ENCODE data around the gene PRRC2B. TPM values are rescaled to one million over a fixed set of nuclear protein-coding genes. Genes with fewer than 3 reads are reported as not detected.
"Not testable (repeated sequence)": the region's sequence is repeated elsewhere in the genome, so short reads cannot be mapped to it uniquely, and the experiment has no call there.

The PRRC2B gene
- total RNA-seq = 100 to 1,000 TPM; 136 to 235 (median 186) TPM
- 10 to 100 TPM; 23.3 to 63.1 (median 31.4) TPM for polyA plus RNA-seq
- long read RNA-seq, donor 1, full-length matches to known transcripts = 7 of 18 reads
- long read RNA-seq, donor 1, partial matches to known transcripts = 11 of 18 reads
- long read RNA-seq, donor 1, other reads (novel, unspliced or antisense) = 0 of 18 reads
- long read RNA-seq, donor 2, full-length matches to known transcripts = 3 of 9 reads
- long read RNA-seq, donor 2, partial matches to known transcripts = 6 of 9 reads
- long read RNA-seq, donor 2, other reads (novel, unspliced or antisense) = 0 of 9 reads

- H3K9me3 ChIP-seq = no peaks in the 10 kb centered on the region
- H3K27me3 ChIP-seq (replicated peaks in 1 of 7) = no peaks in the 10 kb centered on the region
- 0 to 2% (median 1%) methylated on average over 16 to 111 of the region's 114 CpGs for WGBS, 5 donors
- no peaks in the 10 kb centered on the region for H3K36me3 ChIP-seq
- TF ChIP-seq, protein P1, sequence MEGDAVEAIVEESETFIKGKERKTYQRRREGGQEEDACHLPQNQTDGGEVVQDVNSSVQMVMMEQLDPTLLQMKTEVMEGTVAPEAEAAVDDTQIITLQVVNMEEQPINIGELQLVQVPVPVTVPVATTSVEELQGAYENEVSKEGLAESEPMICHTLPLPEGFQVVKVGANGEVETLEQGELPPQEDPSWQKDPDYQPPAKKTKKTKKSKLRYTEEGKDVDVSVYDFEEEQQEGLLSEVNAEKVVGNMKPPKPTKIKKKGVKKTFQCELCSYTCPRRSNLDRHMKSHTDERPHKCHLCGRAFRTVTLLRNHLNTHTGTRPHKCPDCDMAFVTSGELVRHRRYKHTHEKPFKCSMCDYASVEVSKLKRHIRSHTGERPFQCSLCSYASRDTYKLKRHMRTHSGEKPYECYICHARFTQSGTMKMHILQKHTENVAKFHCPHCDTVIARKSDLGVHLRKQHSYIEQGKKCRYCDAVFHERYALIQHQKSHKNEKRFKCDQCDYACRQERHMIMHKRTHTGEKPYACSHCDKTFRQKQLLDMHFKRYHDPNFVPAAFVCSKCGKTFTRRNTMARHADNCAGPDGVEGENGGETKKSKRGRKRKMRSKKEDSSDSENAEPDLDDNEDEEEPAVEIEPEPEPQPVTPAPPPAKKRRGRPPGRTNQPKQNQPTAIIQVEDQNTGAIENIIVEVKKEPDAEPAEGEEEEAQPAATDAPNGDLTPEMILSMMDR (IDR thresholded peaks at IDR 0.05 in 8 of 11, conservative IDR thresholded peaks at IDR 0.05 in 3 of 11) = peak in 6 of 11 experiments; percentile 44 to 90 (median 79)
- TF ChIP-seq POLR2AphosphoS5 (IDR thresholded peaks at IDR 0.05) (peak; percentile 74 to 84 (median 82)), POLR2A (IDR thresholded peaks at IDR 0.05) (no peak)
- H3K4me3 ChIP-seq = peak within 1 kb of the TSS; percentile 42 to 94 (median 70)
- DNase-seq = peak; percentile 97
- H3K27ac ChIP-seq = peak within 1 kb of the TSS; percentile 89 to 99 (median 97)
- H3K4me1 ChIP-seq = peaks cover 39 to 54% (median 48%) of the 10 kb centered on the region in 6 donors
- intact Hi-C loops (cut with DNase I; ENCODE audit: low total_unique reads) = no loop called here
Measured at GRCh38 chr9:131393622-131394463, at the start of gene PRRC2B. PRRC2B (plus strand) TSS chr9:131394086; CDS start chr9:131430145, 36,059 bp downstream.

- H3K36me3 ChIP-seq; H3K4me3 ChIP-seq; H3K9me3 ChIP-seq; H3K27ac ChIP-seq; intact Hi-C loops (cut with DNase I; ENCODE audit: low total_unique reads): not testable (repeated sequence)
- DNase-seq = peak; percentile 34
- WGBS, 5 donors = 84 to 93% (median 89%) methylated on average over 9 to 11 of the region's 11 CpGs
- peaks cover 0 to 22% (median 0%) of the 10 kb centered on the region in 7 donors for H3K27me3 ChIP-seq (replicated peaks in 1 of 7)
- peaks cover 4 to 12% (median 6%) of the 10 kb centered on the region in 6 donors for H3K4me1 ChIP-seq
Measured at GRCh38 chr9:131344931-131345535, 48.9 kb upstream of the PRRC2B start.

- intact Hi-C loops (cut with DNase I; ENCODE audit: low total_unique reads) = no loop called here
Measured at GRCh38 chr9:131346559-131346958, 47.3 kb upstream of the PRRC2B start.

More at GRCh38 chr9:131346559-131346958, 47.3 kb upstream of the PRRC2B start:
- peak; percentile 3 for DNase-seq
- Histone ChIP-seq H3K9me3 (no peaks in the 10 kb centered on the region), H3K4me1 (peaks cover 8 to 17% (median 10%) of the 10 kb centered on the region in 6 donors), H3K36me3 (no peaks in the 10 kb centered on the region), H3K4me3 (no peak overlapping the region), H3K27me3 (replicated peaks in 1 of 7) (peaks cover 0 to 22% (median 0%) of the 10 kb centered on the region in 7 donors), H3K27ac (no peak overlapping the region)
- TF ChIP-seq, protein P1 (IDR thresholded peaks at IDR 0.05 in 8 of 11, conservative IDR thresholded peaks at IDR 0.05 in 3 of 11) = no peak
- no peak for TF ChIP-seq POLR2AphosphoS5 (IDR thresholded peaks at IDR 0.05)
- no peak for TF ChIP-seq POLR2A (IDR thresholded peaks at IDR 0.05)
- WGBS, 5 donors = 89 to 94% (median 94%) methylated on average over 6 of the region's 6 CpGs

All from spleen (tissue), 13 donors.